Right lobe of liver (tissue), 4 donors: ENCODE data around the gene ZNF562.

Source experiments
- POLR2A ChIP-seq: fragments of 450-650 bp; IDR thresholded peaks from one replicate; pipeline ENCODE4 v1.6.1; 2017; ENCODE audit warnings: antibody characterized with exemption, mild to moderate bottlenecking
- TF ChIP-seq, protein P1 (sequence below), 4 donors: fragments of 200-600 bp in 3 of 4; fragments of 450-650 bp in 1 of 4; IDR thresholded peaks; one replicate each; pipeline versions ENCODE4 v1.5.1 to v1.8.0; 2016 to 2022; ENCODE audit warnings: antibody characterized with exemption in 4 of 4, mild to moderate bottlenecking in 2 of 4
- donor health status: DM: no; HTN: no; CAD: no.
- donor health status: DM: no; HTN: no; CAD: no.
- donor health status: DM: no; HTN: yes; CAD: no.

DNA sequence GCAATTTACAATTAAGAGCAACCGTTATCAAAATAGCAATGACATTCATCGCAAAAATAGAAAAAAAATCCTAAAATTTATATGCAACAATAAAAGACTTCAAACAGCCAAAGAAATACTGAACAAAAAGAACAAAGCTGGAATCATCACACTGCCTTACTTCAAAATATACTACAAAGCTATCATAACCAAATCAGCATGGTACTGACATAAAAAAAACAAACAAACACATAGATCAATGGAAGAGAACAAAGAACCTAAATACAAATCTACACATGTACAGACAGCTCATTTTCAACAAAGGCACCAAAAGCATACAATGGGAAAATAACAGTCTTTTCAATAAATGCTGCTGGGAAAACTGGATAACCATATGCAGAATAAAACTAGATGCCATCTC, 6.4 kb downstream of the ZNF562 start:
- TF ChIP-seq, protein P1, sequence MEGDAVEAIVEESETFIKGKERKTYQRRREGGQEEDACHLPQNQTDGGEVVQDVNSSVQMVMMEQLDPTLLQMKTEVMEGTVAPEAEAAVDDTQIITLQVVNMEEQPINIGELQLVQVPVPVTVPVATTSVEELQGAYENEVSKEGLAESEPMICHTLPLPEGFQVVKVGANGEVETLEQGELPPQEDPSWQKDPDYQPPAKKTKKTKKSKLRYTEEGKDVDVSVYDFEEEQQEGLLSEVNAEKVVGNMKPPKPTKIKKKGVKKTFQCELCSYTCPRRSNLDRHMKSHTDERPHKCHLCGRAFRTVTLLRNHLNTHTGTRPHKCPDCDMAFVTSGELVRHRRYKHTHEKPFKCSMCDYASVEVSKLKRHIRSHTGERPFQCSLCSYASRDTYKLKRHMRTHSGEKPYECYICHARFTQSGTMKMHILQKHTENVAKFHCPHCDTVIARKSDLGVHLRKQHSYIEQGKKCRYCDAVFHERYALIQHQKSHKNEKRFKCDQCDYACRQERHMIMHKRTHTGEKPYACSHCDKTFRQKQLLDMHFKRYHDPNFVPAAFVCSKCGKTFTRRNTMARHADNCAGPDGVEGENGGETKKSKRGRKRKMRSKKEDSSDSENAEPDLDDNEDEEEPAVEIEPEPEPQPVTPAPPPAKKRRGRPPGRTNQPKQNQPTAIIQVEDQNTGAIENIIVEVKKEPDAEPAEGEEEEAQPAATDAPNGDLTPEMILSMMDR (IDR thresholded peaks at IDR 0.05): no peak
- TF ChIP-seq POLR2A: no peak
